Activated CD4-positive, alpha-beta memory T cell treated with anti-CD3 and anti-CD28 coated beads for 36 hours (primary cell): ENCODE results near the gene CREB3L1. TPM values are rescaled to one million over a fixed set of nuclear protein-coding genes. Genes with fewer than 3 reads are reported as not detected.

Experiments
- CTCF ChIA-PET: fragments of 350-600 bp; sonication (Branson Sonifier 250); formaldehyde crosslinking; loops from one replicate; lab custom pipeline; 2021; ENCODE audit warnings: antibody characterized with exemption, inconsistent platforms; lab: Charles Lee
- POLR2A ChIA-PET: fragments of 350-600 bp; sonication (Branson Sonifier 250); formaldehyde crosslinking; loops from one replicate; lab custom pipeline; 2021; ENCODE audit warnings: antibody characterized with exemption; lab: Charles Lee
- DNase-seq: peaks from one replicate; pipeline ENCODE4 v3.0.0-alpha.2; 2020
- H3K27ac Mint-ChIP-seq: one replicate; pipeline ENCODE4 v1.8.0; 2021; ENCODE audit warnings: mixed read lengths
- H3K27me3 Mint-ChIP-seq: one replicate; pipeline ENCODE4 v1.8.0; 2021; ENCODE audit warnings: mixed read lengths
- H3K36me3 Mint-ChIP-seq: one replicate; pipeline ENCODE4 v1.8.0; 2021; ENCODE audit warnings: mixed read lengths
- H3K4me1 Mint-ChIP-seq: one replicate; pipeline ENCODE4 v1.8.0; 2021; ENCODE audit warnings: low read depth, mixed read lengths
- H3K4me3 Mint-ChIP-seq: one replicate; pipeline ENCODE4 v1.8.0; 2021; ENCODE audit warnings: mild to moderate bottlenecking, mixed read lengths
- H3K9me3 Mint-ChIP-seq: one replicate; pipeline ENCODE4 v1.8.0; 2021; ENCODE audit warnings: mixed read lengths
- intact Hi-C: fragments of 100-400 bp; cut with micrococcal nuclease; formaldehyde crosslinking; loops from one replicate; pipeline ENCODE4 v1.15.1; 2023
- total RNA-seq, 2 experiments: library from RNA; stranded (reverse); gene quantifications; one replicate each; pipeline ENCODE4 v1.2.3, GENCODE V29; 2021

The CREB3L1 gene
- total RNA-seq, 2 experiments from 2014 or later: not detected

DNA sequence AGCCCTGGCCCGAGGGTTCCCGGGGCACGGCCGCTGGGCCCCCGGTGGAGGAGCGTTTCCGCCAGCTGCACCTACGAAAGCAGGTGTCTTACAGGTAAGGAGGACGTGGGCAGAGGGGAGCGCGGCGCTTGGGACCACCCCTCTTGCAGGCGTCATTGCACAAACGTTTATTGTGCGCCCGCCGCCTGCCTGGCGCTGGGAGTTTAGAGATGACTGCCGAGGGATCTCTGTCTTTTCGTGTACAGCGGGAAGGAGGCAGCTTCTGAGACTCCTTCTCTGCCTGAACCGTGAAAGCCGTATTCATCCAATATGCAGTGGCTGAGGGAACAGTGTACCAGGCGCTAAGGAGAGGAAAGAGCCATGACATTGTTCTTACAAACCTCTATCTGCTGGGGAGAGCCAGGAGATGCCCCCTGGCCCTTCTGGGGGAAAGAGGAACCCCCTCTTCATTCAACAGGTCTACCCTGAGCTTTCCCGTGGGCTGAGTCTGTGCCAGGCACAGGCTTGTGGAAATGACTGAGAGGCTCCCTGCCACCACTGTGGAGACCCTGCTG, 56.0 kb downstream of the CREB3L1 start:
- Mint-ChIP-seq H3K27me3 (no peaks in the 10 kb centered on the region), H3K27ac (no peak overlapping the region)
- peak; percentile 48 for DNase-seq

GRCh38 chr11:46334211-46334610, 56.7 kb downstream of the CREB3L1 start:
- Mint-ChIP-seq H3K27ac (no peak overlapping the region), H3K4me1 (peaks cover 75% of the 10 kb centered on the region), H3K4me3 (peak overlapping the region; percentile 73), H3K36me3 (no peaks in the 10 kb centered on the region), H3K9me3 (no peaks in the 10 kb centered on the region), H3K27me3 (no peaks in the 10 kb centered on the region)
- POLR2A ChIA-PET: no interaction called here
- CTCF ChIA-PET: interaction anchor here (1.1 to 7.6 kb wide), 4 partner anchors 10 to 96 kb away, joined by 4 to 52 read pairs (median 8); partner anchors contain the start of gene DGKZ
- intact Hi-C loops: no loop called here
- DNase-seq: no peak

More for the DNA sequence above, 56.0 kb downstream of the CREB3L1 start:
- no peaks in the 10 kb centered on the region for H3K36me3 Mint-ChIP-seq
- CTCF ChIA-PET: interaction anchor here (0.6 to 7.6 kb wide), 7 partner anchors 11 to 1471 kb away, joined by 3 to 52 read pairs (median 6); partner anchors contain the start of gene DGKZ
- POLR2A ChIA-PET: interaction anchor here (2.0 kb wide), 1 partner anchor 90 kb away, joined by 5 read pairs; no protein-coding TSS in a partner anchor
- H3K9me3 Mint-ChIP-seq: no peaks in the 10 kb centered on the region
- H3K4me3 Mint-ChIP-seq: peak overlapping the region; percentile 73
- intact Hi-C loops: no loop called here
- peaks cover 69% of the 10 kb centered on the region for H3K4me1 Mint-ChIP-seq

GRCh38 chr11:46335271-46335670, 57.8 kb downstream of the CREB3L1 start:
- POLR2A ChIA-PET: no interaction called here
- H3K9me3 Mint-ChIP-seq: no peaks in the 10 kb centered on the region
- intact Hi-C loops: no loop called here
- no peaks in the 10 kb centered on the region for H3K36me3 Mint-ChIP-seq
- DNase-seq: no peak
- CTCF ChIA-PET: interaction anchor here (1.1 to 7.6 kb wide), 3 partner anchors 9 to 26 kb away, joined by 3 to 52 read pairs (median 4); partner anchors contain the start of gene DGKZ
- H3K27ac Mint-ChIP-seq: no peak overlapping the region
- no peaks in the 10 kb centered on the region for H3K27me3 Mint-ChIP-seq
- peaks cover 70% of the 10 kb centered on the region for H3K4me1 Mint-ChIP-seq
- H3K4me3 Mint-ChIP-seq: no peak overlapping the region

- intact Hi-C loops: no loop called here
- Mint-ChIP-seq H3K4me1 (peaks cover 63% of the 10 kb centered on the region), H3K27ac (peak overlapping the region; percentile 50), H3K27me3 (no peaks in the 10 kb centered on the region), H3K36me3 (no peaks in the 10 kb centered on the region), H3K4me3 (no peak overlapping the region), H3K9me3 (no peaks in the 10 kb centered on the region)
- ChIA-PET POLR2A (no interaction called here), CTCF (interaction anchor here (0.9 to 7.6 kb wide), 3 partner anchors 9 to 97 kb away, joined by 3 to 52 read pairs (median 3); partner anchors contain the start of gene DGKZ)
- no peak for DNase-seq
Observed at GRCh38 chr11:46335890-46336562, 58.6 kb downstream of the CREB3L1 start.

DNA sequence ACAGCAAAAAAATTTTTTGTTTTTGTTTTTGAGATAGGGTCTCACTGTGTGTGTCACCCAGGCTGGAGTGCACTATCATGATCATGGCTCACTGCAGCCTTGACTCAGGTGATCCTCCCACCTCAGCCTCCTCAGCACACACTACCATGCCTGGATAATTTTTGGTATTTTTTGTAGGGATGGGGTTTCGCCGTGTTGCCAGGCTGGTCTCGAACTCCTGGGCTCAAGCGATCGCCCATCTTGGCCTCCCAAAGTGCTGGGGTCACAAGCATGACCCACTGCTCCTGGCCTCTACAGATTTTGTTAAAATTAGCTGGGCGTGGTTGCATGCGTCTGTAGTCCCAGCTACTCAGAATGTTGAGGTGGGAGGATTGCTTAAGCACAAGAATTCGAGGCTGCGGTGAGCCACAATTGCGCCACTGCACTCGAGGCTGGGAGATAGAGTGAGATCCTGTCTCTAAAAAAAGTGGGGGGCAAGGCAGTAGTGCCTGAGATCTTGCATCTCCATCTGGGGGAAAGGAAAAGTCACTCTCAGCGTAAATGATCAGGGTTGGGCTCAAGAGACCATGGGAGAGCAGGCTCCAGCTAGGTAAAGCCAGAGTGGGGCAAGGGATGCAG, 59.2 kb downstream of the CREB3L1 start:
- Mint-ChIP-seq H3K27ac (no peak overlapping the region), H3K4me3 (no peak overlapping the region), H3K9me3 (no peaks in the 10 kb centered on the region), H3K27me3 (no peaks in the 10 kb centered on the region), H3K36me3 (no peaks in the 10 kb centered on the region), H3K4me1 (peaks cover 63% of the 10 kb centered on the region)
- POLR2A ChIA-PET: no interaction called here
- no peak for DNase-seq
- CTCF ChIA-PET: interaction anchor here (0.9 to 7.6 kb wide), 2 partner anchors 8 to 98 kb away, joined by 3 to 52 read pairs; partner anchors contain the start of gene DGKZ
- intact Hi-C loops: no loop called here

DNA sequence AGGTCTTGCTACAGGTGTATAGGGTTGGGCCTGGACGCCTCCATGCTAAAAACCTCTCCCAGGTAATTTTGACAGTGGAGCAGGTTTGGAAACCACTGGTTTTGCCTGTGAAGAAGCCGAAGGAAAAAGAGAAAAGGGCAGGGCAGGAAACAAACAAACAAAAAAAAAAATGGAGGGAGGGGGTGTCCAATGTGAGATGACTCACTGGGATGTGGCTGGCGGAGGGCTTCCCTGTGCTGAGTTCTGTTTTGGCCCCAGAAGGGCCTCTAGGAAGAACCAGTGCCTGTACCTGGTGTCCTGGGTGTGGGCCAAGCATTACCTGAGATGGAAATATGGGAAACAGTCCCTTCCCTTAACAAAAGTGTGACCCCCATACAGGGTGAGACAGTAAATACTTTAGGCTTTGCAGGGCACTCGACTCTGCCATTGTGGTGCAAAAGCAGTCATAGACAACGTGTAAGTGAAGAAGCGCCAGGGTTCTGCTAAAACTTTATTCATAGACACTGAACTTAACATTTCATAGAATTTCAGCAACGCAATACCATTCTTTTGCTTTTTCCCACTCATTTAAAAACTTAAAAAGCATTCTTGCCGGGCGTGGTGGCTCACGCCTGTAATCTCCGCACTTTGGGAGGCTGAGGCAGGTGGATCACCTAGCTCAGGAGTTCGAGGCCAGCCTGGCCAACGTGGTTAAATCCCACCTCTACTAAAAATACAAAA, 60.3 kb downstream of the CREB3L1 start:
- Mint-ChIP-seq H3K4me1 (peaks cover 66% of the 10 kb centered on the region), H3K36me3 (no peaks in the 10 kb centered on the region), H3K9me3 (no peaks in the 10 kb centered on the region), H3K4me3 (no peak overlapping the region), H3K27ac (no peak overlapping the region), H3K27me3 (no peaks in the 10 kb centered on the region)
- CTCF ChIA-PET: no interaction called here
- intact Hi-C loops: no loop called here
- DNase-seq: no peak
- POLR2A ChIA-PET: no interaction called here

DNA sequence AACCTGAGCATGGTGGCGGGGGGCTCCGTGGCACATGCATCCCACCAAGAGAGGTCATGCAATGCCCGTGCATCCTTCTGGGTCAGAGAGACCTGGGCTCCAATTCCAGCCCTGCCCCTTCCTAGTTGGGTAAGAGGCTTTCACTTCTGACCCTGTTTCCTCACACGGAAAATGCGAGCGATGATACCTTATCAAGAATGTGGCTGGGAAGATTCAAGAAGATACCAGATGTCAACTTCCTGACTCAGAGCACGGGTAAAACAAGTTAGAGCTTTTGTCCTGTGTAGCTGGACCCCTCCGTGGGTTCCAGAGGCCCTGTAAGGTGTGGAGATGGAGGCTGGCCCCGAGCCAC, 61.1 kb downstream of the CREB3L1 start:
- H3K27me3 Mint-ChIP-seq: no peaks in the 10 kb centered on the region
- no peak overlapping the region for H3K4me3 Mint-ChIP-seq

DNA sequence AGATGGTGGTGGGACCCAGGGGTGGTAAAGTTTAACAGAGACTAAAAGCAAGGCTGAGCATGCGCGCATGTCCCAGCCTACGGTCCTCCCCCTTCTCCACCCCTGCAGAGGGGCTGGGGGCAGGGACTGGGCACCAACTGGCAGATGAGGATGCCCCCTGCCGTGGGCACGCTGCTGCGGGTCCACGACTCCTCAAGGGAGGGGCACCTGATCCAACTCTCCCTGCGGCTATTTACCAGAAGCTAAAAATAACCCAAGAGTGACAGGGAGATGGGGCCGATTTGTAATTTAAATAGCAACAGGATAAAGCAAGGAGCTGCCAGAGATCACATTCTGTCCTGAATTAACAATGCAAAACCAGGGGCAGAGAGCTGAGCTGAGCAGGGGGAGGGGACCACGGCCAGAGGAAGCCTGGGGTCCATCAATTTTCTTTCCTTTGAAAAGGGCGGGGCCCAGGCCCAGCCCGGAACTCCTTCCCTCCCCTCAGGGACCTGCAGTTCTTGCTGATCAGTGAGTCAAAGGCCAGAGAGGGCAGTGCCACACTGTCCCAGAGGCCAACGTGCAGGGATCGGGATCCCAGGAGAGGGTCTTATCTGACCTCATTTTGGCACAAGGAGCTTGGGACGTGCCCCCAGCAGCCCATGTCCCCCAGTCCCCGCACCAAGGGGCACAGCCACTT, 61.7 kb downstream of the CREB3L1 start:
- Mint-ChIP-seq H3K27ac (no peak overlapping the region), H3K9me3 (no peaks in the 10 kb centered on the region), H3K4me1 (peaks cover 69% of the 10 kb centered on the region), H3K36me3 (no peaks in the 10 kb centered on the region), H3K27me3 (no peaks in the 10 kb centered on the region), H3K4me3 (no peak overlapping the region)
- DNase-seq: no peak
- CTCF ChIA-PET: interaction anchor here (1.0 to 1.4 kb wide), 3 partner anchors 13 to 100 kb away, joined by 3 to 9 read pairs (median 5); no protein-coding TSS in a partner anchor
- intact Hi-C loops: no loop called here
- POLR2A ChIA-PET: no interaction called here

More for the DNA sequence above, 61.1 kb downstream of the CREB3L1 start:
- intact Hi-C loops: no loop called here
- no peaks in the 10 kb centered on the region for H3K9me3 Mint-ChIP-seq
- H3K36me3 Mint-ChIP-seq: no peaks in the 10 kb centered on the region
- CTCF ChIA-PET: interaction anchor here (1.0 kb wide), 1 partner anchor 29 kb away, joined by 3 read pairs; no protein-coding TSS in a partner anchor
- POLR2A ChIA-PET: no interaction called here
- no peak overlapping the region for H3K27ac Mint-ChIP-seq
- no peak for DNase-seq
- peaks cover 69% of the 10 kb centered on the region for H3K4me1 Mint-ChIP-seq

GRCh38 chr11:46339816-46340215, 62.4 kb downstream of the CREB3L1 start:
- Mint-ChIP-seq H3K4me1 (peaks cover 65% of the 10 kb centered on the region), H3K27ac (no peak overlapping the region), H3K27me3 (no peaks in the 10 kb centered on the region), H3K4me3 (no peak overlapping the region), H3K36me3 (no peaks in the 10 kb centered on the region), H3K9me3 (no peaks in the 10 kb centered on the region)
- no peak for DNase-seq
- ChIA-PET POLR2A (interaction anchor here (1.0 to 1.2 kb wide), 2 partner anchors 8 to 21 kb away, joined by 3 read pairs; no protein-coding TSS in a partner anchor), CTCF (interaction anchor here (1.2 to 1.4 kb wide), 2 partner anchors 13 to 100 kb away, joined by 5 to 9 read pairs; no protein-coding TSS in a partner anchor)
- intact Hi-C loops: no loop called here

DNA sequence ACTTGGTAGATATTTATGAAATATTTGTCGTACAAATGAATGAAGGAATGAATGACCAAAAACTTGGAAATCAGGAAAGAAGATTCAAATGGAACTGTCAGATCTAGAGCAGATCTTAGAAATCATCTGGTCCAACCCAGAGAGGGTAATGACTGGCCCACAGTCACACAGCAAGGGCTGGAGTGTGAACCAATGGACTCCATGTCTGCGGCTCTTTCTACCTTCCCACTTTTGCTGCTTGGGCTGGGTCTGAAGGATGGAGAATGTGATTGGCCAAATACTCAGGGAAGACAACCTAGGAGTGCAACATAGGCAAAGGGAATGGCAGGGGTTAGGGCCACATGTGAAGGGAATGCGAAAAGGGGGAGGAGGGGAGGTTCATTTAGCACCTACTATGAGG, 64.0 kb downstream of the CREB3L1 start:
- intact Hi-C loops: no loop called here
- Mint-ChIP-seq H3K36me3 (no peaks in the 10 kb centered on the region), H3K27me3 (no peaks in the 10 kb centered on the region), H3K4me3 (no peak overlapping the region), H3K27ac (no peak overlapping the region), H3K4me1 (peaks cover 65% of the 10 kb centered on the region), H3K9me3 (no peaks in the 10 kb centered on the region)
- ChIA-PET CTCF (interaction anchor here (1.2 to 15.3 kb wide), 4 partner anchors 8 to 47 kb away, joined by 4 to 346 read pairs (median 29); no protein-coding TSS in a partner anchor), POLR2A (interaction anchor here (1.0 kb wide), 1 partner anchor 22 kb away, joined by 3 read pairs; no protein-coding TSS in a partner anchor)
- DNase-seq: no peak

- ChIA-PET POLR2A (interaction anchor here (1.0 to 1.7 kb wide), 2 partner anchors 23 to 50 kb away, joined by 3 read pairs; no protein-coding TSS in a partner anchor), CTCF (interaction anchor here (1.2 to 15.3 kb wide), 4 partner anchors 9 to 47 kb away, joined by 4 to 346 read pairs (median 29); no protein-coding TSS in a partner anchor)
- intact Hi-C loops: no loop called here
- no peak for DNase-seq
- Mint-ChIP-seq H3K27me3 (no peaks in the 10 kb centered on the region), H3K9me3 (no peaks in the 10 kb centered on the region), H3K27ac (peak overlapping the region; percentile 11), H3K36me3 (no peaks in the 10 kb centered on the region), H3K4me1 (peaks cover 65% of the 10 kb centered on the region), H3K4me3 (no peak overlapping the region)
Observed at GRCh38 chr11:46342239-46342638, 64.8 kb downstream of the CREB3L1 start.
